H1 (cell line): ENCODE measurements around the gene USP24. TPM values are rescaled to one million over a fixed set of nuclear protein-coding genes. Genes with fewer than 3 reads are reported as not detected.

Source experiments
- CTCF ChIA-PET: fragments of 300-600 bp; sonication (Branson Sonifier 250); formaldehyde crosslinking; loops from one replicate; lab custom pipeline; 2021; ENCODE audit not compliant: partially characterized antibody; lab: Charles Lee
- POLR2A ChIA-PET: fragments of 300-600 bp; sonication (Branson Sonifier 250); formaldehyde crosslinking; loops from one replicate; lab custom pipeline; 2021; ENCODE audit warnings: inconsistent platforms; ENCODE audit not compliant: partially characterized antibody; lab: Charles Lee
- DNase-seq, 2 experiments: peaks; one replicate each; pipeline versions ENCODE4 v3.0.0 to v3.0.0-alpha.2; 2010 to 2022; ENCODE audit warnings: low spot score in 2 of 2, low read depth in 1 of 2, mixed read lengths in 1 of 2
- FAIRE-seq: peaks from 2 replicates; lab custom pipeline; 2011; peaks lifted over from hg19 to GRCh38; lab: Jason Lieb, UNC
- H2AFZ ChIP-seq: 2 replicates; pipeline ENCODE4 v1.8.1; 2012; ENCODE audit warnings: low read length, inconsistent platforms
- H2AK5ac ChIP-seq: 2 replicates; pipeline ENCODE4 v1.6.1; 2013; ENCODE audit warnings: low read depth, low read length
- H2BK120ac ChIP-seq: replicated peaks from 2 replicates; pipeline ENCODE3; 2013; ENCODE audit warnings: low read depth, low read length, inconsistent platforms
- H2BK12ac ChIP-seq: 2 replicates; pipeline ENCODE4 v1.6.1; 2013; ENCODE audit warnings: low read depth, low read length
- H2BK15ac ChIP-seq: 2 replicates; pipeline ENCODE4 v1.6.1; 2013; ENCODE audit warnings: low read length
- H2BK20ac ChIP-seq: 2 replicates; pipeline ENCODE4 v1.6.1; 2013; ENCODE audit warnings: low read length
- H2BK5ac ChIP-seq: 2 replicates; pipeline ENCODE4 v1.6.1; 2013; ENCODE audit warnings: low read depth, low read length
- H3K14ac ChIP-seq: 2 replicates; pipeline ENCODE4 v1.6.1; 2013; ENCODE audit warnings: inconsistent platforms; ENCODE audit not compliant: insufficient read length
- H3K18ac ChIP-seq: 2 replicates; pipeline ENCODE4 v1.6.1; 2013; ENCODE audit warnings: low read length; ENCODE audit errors: extremely low read depth
- H3K23ac ChIP-seq: 2 replicates; pipeline ENCODE4 v1.6.1; 2013; ENCODE audit warnings: inconsistent platforms; ENCODE audit not compliant: insufficient read length
- H3K23me2 ChIP-seq: 2 replicates; pipeline ENCODE4 v1.6.1; 2013; ENCODE audit warnings: low read depth, low read length
- H3K27ac ChIP-seq: 2 replicates; pipeline ENCODE4 v1.6.1; 2011; ENCODE audit warnings: low read depth, low read length, inconsistent platforms
- H3K27me3 ChIP-seq, 4 experiments: replicated peaks in 1 of 4; 1 replicate in 1 of 4; 2 replicates in 3 of 4; pipeline versions ENCODE4 v1.6.1 to v1.8.1; 2011 to 2013; ENCODE audit warnings: low read length in 3 of 4, mild to moderate bottlenecking in 3 of 4, inconsistent platforms in 2 of 4, mixed read lengths in 2 of 4, moderate library complexity in 1 of 4; ENCODE audit not compliant: control insufficient read depth in 3 of 4, insufficient read depth in 3 of 4; ENCODE audit errors: extremely low read depth in 1 of 4
- H3K36me3 ChIP-seq, 4 experiments: 2 replicates each; pipeline versions ENCODE4 v1.6.1 to v1.8.1; 2011 to 2013; ENCODE audit warnings: mild to moderate bottlenecking in 4 of 4, low read length in 3 of 4, moderate library complexity in 2 of 4, control low read depth in 1 of 4, inconsistent platforms in 1 of 4; ENCODE audit not compliant: insufficient read depth in 4 of 4, control insufficient read depth in 2 of 4
- H3K4ac ChIP-seq: replicated peaks from 2 replicates; pipeline ENCODE3; 2013; ENCODE audit warnings: low read length, low read depth, mixed read lengths, inconsistent platforms; ENCODE audit not compliant: insufficient read length
- H3K4me1 ChIP-seq, 4 experiments: replicated peaks in 1 of 4; 1 replicate in 1 of 4; 2 replicates in 3 of 4; pipeline versions ENCODE4 v1.6.1 to v1.8.1; 2011 to 2013; ENCODE audit warnings: low read length in 3 of 4, inconsistent platforms in 2 of 4, mixed read lengths in 1 of 4; ENCODE audit not compliant: insufficient read depth in 4 of 4, control insufficient read depth in 3 of 4
- H3K4me2 ChIP-seq, 2 experiments: 2 replicates each; pipeline versions ENCODE4 v1.6.1 to v1.8.1; 2011 to 2013; ENCODE audit warnings: low read depth in 2 of 2, low read length in 2 of 2, control low read depth in 1 of 2, inconsistent platforms in 1 of 2, mild to moderate bottlenecking in 1 of 2; ENCODE audit not compliant: insufficient read depth in 1 of 2
- H3K4me3 ChIP-seq, 4 experiments: fragments of 200-600, 300-600 bp in 1 of 4; sonication (generic), shearing (Covaris generic), sonication (Bioruptor Twin) in 1 of 4; 2 replicates each; pipeline versions ENCODE4 v1.5.1 to v1.8.1; 2011 to 2016; ENCODE audit warnings: low read length in 4 of 4, low read depth in 3 of 4, control low read depth in 2 of 4, inconsistent platforms in 2 of 4, mild to moderate bottlenecking in 2 of 4, mixed read lengths in 1 of 4, moderate library complexity in 1 of 4; ENCODE audit not compliant: insufficient read depth in 2 of 4; ENCODE audit errors: extremely low read depth in 1 of 4
- H3K56ac ChIP-seq: replicated peaks from 2 replicates; pipeline ENCODE3; 2013; ENCODE audit warnings: low read depth, mild to moderate bottlenecking, mixed read lengths, low read length, inconsistent platforms; ENCODE audit not compliant: insufficient read length
- H3K79me1 ChIP-seq: 2 replicates; pipeline ENCODE4 v1.6.1; 2013; ENCODE audit warnings: low read depth, low read length, control low read depth
- H3K79me2 ChIP-seq, 2 experiments: 2 replicates each; pipeline versions ENCODE4 v1.6.1 to v1.8.1; 2012 to 2013; ENCODE audit warnings: low read length in 2 of 2, mild to moderate bottlenecking in 2 of 2, inconsistent platforms in 1 of 2; ENCODE audit not compliant: insufficient read depth in 2 of 2, control insufficient read depth in 1 of 2
- H3K9ac ChIP-seq, 4 experiments: replicated peaks in 1 of 4; 1 replicate in 1 of 4; 2 replicates in 3 of 4; pipeline versions ENCODE4 v1.6.1 to v1.8.1; 2011 to 2013; ENCODE audit warnings: low read depth in 3 of 4, low read length in 3 of 4, control low read depth in 2 of 4, mild to moderate bottlenecking in 2 of 4, moderate library complexity in 2 of 4, inconsistent platforms in 1 of 4; ENCODE audit errors: extremely low read depth in 1 of 4
- H3K9me3 ChIP-seq, 2 experiments: 2 replicates each; pipeline versions ENCODE4 v1.6.1 to v1.8.1; 2012 to 2013; ENCODE audit warnings: mild to moderate bottlenecking in 2 of 2, moderate library complexity in 2 of 2, control low read depth in 1 of 2, inconsistent platforms in 1 of 2, low read depth in 1 of 2, low read length in 1 of 2, mixed read lengths in 1 of 2; ENCODE audit not compliant: insufficient read depth in 2 of 2
- H4K20me1 ChIP-seq, 2 experiments: replicated peaks in 1 of 2; 2 replicates each; pipeline versions ENCODE3 to v1.8.1; 2011 to 2013; ENCODE audit warnings: inconsistent platforms in 2 of 2, low read length in 2 of 2, mild to moderate bottlenecking in 1 of 2; ENCODE audit not compliant: insufficient read depth in 2 of 2, control insufficient read depth in 1 of 2
- H4K5ac ChIP-seq: 2 replicates; pipeline ENCODE4 v1.6.1; 2013; ENCODE audit warnings: low read length, low read depth, mixed read lengths, inconsistent platforms; ENCODE audit not compliant: insufficient read length
- H4K8ac ChIP-seq: 2 replicates; pipeline ENCODE4 v1.8.0; 2013; ENCODE audit warnings: mild to moderate bottlenecking, moderate library complexity, low read length, inconsistent platforms; ENCODE audit not compliant: insufficient read depth; ENCODE audit errors: extremely low read depth
- H4K91ac ChIP-seq: replicated peaks from 2 replicates; pipeline ENCODE3; 2013; ENCODE audit warnings: low read length, mixed read lengths, inconsistent platforms; ENCODE audit not compliant: insufficient read length
- BACH1 ChIP-seq: IDR thresholded peaks from 2 replicates; pipeline ENCODE4 v1.6.1; 2012; ENCODE audit warnings: low read length, improper control_type of control experiment
- CBX8 ChIP-seq: fragments of 300-800, 300-1000 bp; sonication (generic); IDR thresholded peaks from 2 replicates; pipeline ENCODE4 v1.7.1; 2016; ENCODE audit warnings: low read depth, low read length, borderline replicate concordance
- CREB1 ChIP-seq: IDR thresholded peaks from 2 replicates; pipeline ENCODE4 v1.6.1; 2012; ENCODE audit warnings: inconsistent platforms
- EGR1 ChIP-seq: IDR thresholded peaks from 2 replicates; pipeline ENCODE4 v1.6.1; 2011; ENCODE audit warnings: low read depth, low read length, borderline replicate concordance
- HDAC6 ChIP-seq: IDR thresholded peaks from one replicate; pipeline ENCODE4 v1.7.1; 2012; ENCODE audit warnings: low read depth, mild to moderate bottlenecking, inconsistent platforms, low read length, moderate library complexity
- JUN ChIP-seq: IDR thresholded peaks from 2 replicates; pipeline ENCODE4 v1.6.1; 2011; ENCODE audit warnings: low read depth, mild to moderate bottlenecking, improper control_type of control experiment, low read length
- NANOG ChIP-seq: IDR thresholded peaks from 2 replicates; pipeline ENCODE4 v1.6.1; 2011; ENCODE audit warnings: low read length, low read depth, mild to moderate bottlenecking, inconsistent platforms; ENCODE audit not compliant: insufficient read depth, poor library complexity, severe bottlenecking
- NRF1 ChIP-seq: IDR thresholded peaks from 2 replicates; pipeline ENCODE4 v1.6.1; 2011; ENCODE audit warnings: mild to moderate bottlenecking, low read depth, low read length, improper control_type of control experiment
- POLR2A ChIP-seq, 2 experiments: IDR thresholded peaks; 1 replicate in 1 of 2; 2 replicates in 1 of 2; pipeline ENCODE4 v1.6.1; 2011; ENCODE audit warnings: low read depth in 2 of 2, low read length in 2 of 2, mild to moderate bottlenecking in 2 of 2; ENCODE audit errors: control extremely low read depth in 1 of 2
- RAD21 ChIP-seq, 2 experiments: IDR thresholded peaks in 1 of 2; conservative IDR thresholded peaks in 1 of 2; 2 replicates each; pipeline ENCODE4 v1.6.1; 2011; ENCODE audit warnings: low read depth in 2 of 2, low read length in 2 of 2, improper control_type of control experiment in 1 of 2, inconsistent platforms in 1 of 2, mild to moderate bottlenecking in 1 of 2, moderate library complexity in 1 of 2
- RFX5 ChIP-seq: IDR thresholded peaks from 2 replicates; pipeline ENCODE4 v1.6.1; 2011; ENCODE audit warnings: low read depth, low read length, improper control_type of control experiment, borderline replicate concordance
- SRF ChIP-seq: IDR thresholded peaks from 2 replicates; pipeline ENCODE4 v1.6.1; 2011; ENCODE audit warnings: mild to moderate bottlenecking, low read depth, low read length, moderate library complexity
- SUZ12 ChIP-seq: fragments of 200-600 bp; sonication (generic); IDR thresholded peaks from 2 replicates; pipeline ENCODE4 v1.6.1; 2012; ENCODE audit warnings: mild to moderate bottlenecking, inconsistent platforms, low read length, moderate library complexity, mixed read lengths
- TAF7 ChIP-seq: optimal IDR thresholded peaks from 2 replicates; pipeline ENCODE3; 2011; ENCODE audit warnings: low read depth, mild to moderate bottlenecking, inconsistent platforms, low read length, moderate library complexity, borderline replicate concordance
- USF2 ChIP-seq: IDR thresholded peaks from 2 replicates; pipeline ENCODE4 v1.6.1; 2011; ENCODE audit warnings: low read length, improper control_type of control experiment
- WGBS, 2 experiments: shearing (Covaris generic) in 1 of 2; methylation state at CpG; one replicate each; pipeline versions ENCODE4 v1.1.6 to v1.1.7; 2013 to 2015; ENCODE audit warnings: low lambda C conversion rate in 2 of 2, mixed read lengths in 2 of 2, inconsistent platforms in 1 of 2, low coverage in 1 of 2, missing lambda C conversion rate in 1 of 2; ENCODE audit not compliant: insufficient replicate concordance in 2 of 2, insufficient coverage in 1 of 2, insufficient read length in 1 of 2; ENCODE audit errors: extremely low coverage in 1 of 2, missing lambda C conversion rate in 1 of 2; 5-methylcytosine and 5-hydroxymethylcytosine counted together
- polyA plus RNA-seq, 7 experiments: library from polyadenylated mRNA; depleted of rRNA in 3 of 7; stranded (reverse) in 5 of 7; unstranded in 2 of 7; fragments of >200 nt in 5 of 7; fragments of 200-250 nt in 2 of 7; gene quantifications; 1 replicate in 5 of 7; 2 replicates in 1 of 7; 4 replicates in 1 of 7; pipeline versions ENCODE4 v1.2.1 to v1.2.3, GENCODE V29; 2011 to 2013; ENCODE audit warnings: missing spikeins in 2 of 7, mixed read lengths in 2 of 7
- total RNA-seq: library from RNA; stranded (reverse); fragmentation: NEBNext Ultra II Directional; extraction: Animal tissue kit (Norgen Biotek cat#: 25700); gene quantifications from 2 replicates; pipeline ENCODE4 v1.2.1, GENCODE V29; 2021

The USP24 gene
- total and polyA plus RNA-seq, 2 of the 8 experiments (the other 6 are each of a cell fraction or from before 2014, with no cell fraction given), result 11.1 to 34.6 TPM

- no peak overlapping the region for H2BK12ac ChIP-seq
- H3K56ac ChIP-seq, result no peak overlapping the region
- no peak overlapping the region for H3K18ac ChIP-seq
- ChIA-PET CTCF (no interaction called here), POLR2A (no interaction called here)
- H3K14ac ChIP-seq, result no peak overlapping the region
- H3K9me3 ChIP-seq, result no peaks in the 10 kb centered on the region
- H3K23me2 ChIP-seq, result no peaks in the 10 kb centered on the region
- WGBS, 2 experiments, result 94% methylated on average over 3 of the region's 3 CpGs; no CpG with 5 or more reads in 1 of the 2 experiments
- no peak overlapping the region for H3K4me3 ChIP-seq
- no peak overlapping the region for H2AFZ ChIP-seq
- no peak overlapping the region for H3K9ac ChIP-seq
- no peak overlapping the region for H2AK5ac ChIP-seq
- H3K4ac ChIP-seq, result no peak overlapping the region
- no peak overlapping the region for H3K23ac ChIP-seq
- no peak overlapping the region for H4K8ac ChIP-seq
- H4K20me1 ChIP-seq, result no peaks in the 10 kb centered on the region
- H3K4me1 ChIP-seq, result no peaks in the 10 kb centered on the region
- H4K5ac ChIP-seq, result no peak overlapping the region
- no peak overlapping the region for H3K27ac ChIP-seq
- no peak overlapping the region for H2BK20ac ChIP-seq
- H2BK15ac ChIP-seq, result no peak overlapping the region
- no peak overlapping the region for H2BK5ac ChIP-seq
- no peak for DNase-seq
- no peak for FAIRE-seq
- H3K79me1 ChIP-seq, result no peaks in the 10 kb centered on the region
- H3K79me2 ChIP-seq, result no peaks in the 10 kb centered on the region
- no peaks in the 10 kb centered on the region for H3K27me3 ChIP-seq
- peaks cover 20 to 43% (median 34%) of the 10 kb centered on the region in 4 experiments for H3K36me3 ChIP-seq
- no peak overlapping the region for H4K91ac ChIP-seq
- no peak overlapping the region for H3K4me2 ChIP-seq
- H2BK120ac ChIP-seq, result no peak overlapping the region
- TF ChIP-seq USF2 (no peak), NANOG (no peak), POLR2A (IDR thresholded peaks at IDR 0.05; ENCODE audit: control extremely low read depth in 1 of 2, low read depth in 2 of 2, low read length in 2 of 2) (no peak), CREB1 (no peak), RAD21 (IDR thresholded peaks at IDR 0.05 in 1 of 2, conservative IDR thresholded peaks at IDR 0.05 in 1 of 2; ENCODE audit: low read depth in 2 of 2, low read length in 2 of 2) (no peak), JUN (no peak), SUZ12 (no peak), TAF7 (no peak), BACH1 (no peak), HDAC6 (no peak), NRF1 (no peak), SRF (no peak), EGR1 (no peak), RFX5 (no peak), CBX8 (no peak)
These were observed 127.7 kb downstream of the USP24 start for GRCh38 chr1:55087439-55087838.
